Bronchial epithelial cell (primary cell): ENCODE measurements around the gene ANKIB1. TPM values are rescaled to one million over a fixed set of nuclear protein-coding genes. Genes with fewer than 3 reads are reported as not detected.
"Not testable (repeated sequence)": the region's sequence is repeated elsewhere in the genome, so short reads cannot be mapped to it uniquely, and the experiment has no call there.

Source experiments
- DNase-seq: peaks from one replicate; pipeline ENCODE4 v3.0.0-alpha.2; 2010; ENCODE audit warnings: low read depth
- FAIRE-seq: peaks from 2 replicates; lab custom pipeline; 2011; peaks lifted over from hg19 to GRCh38; lab: Jason Lieb, UNC
- H3K27me3 ChIP-seq: 2 replicates; pipeline ENCODE4 v1.5.1; 2011; ENCODE audit warnings: low read length; ENCODE audit not compliant: control insufficient read depth, insufficient read depth
- H3K36me3 ChIP-seq: 2 replicates; pipeline ENCODE4 v1.5.1; 2011; ENCODE audit warnings: low read length; ENCODE audit not compliant: control insufficient read depth, insufficient read depth
- H3K4me3 ChIP-seq: 2 replicates; pipeline ENCODE4 v1.5.1; 2011; ENCODE audit warnings: mild to moderate bottlenecking, low read depth, low read length, control low read depth
- total RNA-seq: library from RNA; depleted of rRNA; stranded (reverse); fragments of >200 nt; gene quantifications from 2 replicates; pipeline ENCODE4 v1.2.1, GENCODE V29; 2014
- TF ChIP-seq, protein P1 (sequence below): IDR thresholded peaks from 2 replicates; pipeline ENCODE4 v1.5.1; 2011; ENCODE audit warnings: mild to moderate bottlenecking, moderate library complexity, low read length, control low read depth, inconsistent platforms; ENCODE audit not compliant: insufficient read depth, severe bottlenecking

ANKIB1 gene
- total RNA-seq, 1 donor from 2014 or later, result 42.1 TPM

DNA sequence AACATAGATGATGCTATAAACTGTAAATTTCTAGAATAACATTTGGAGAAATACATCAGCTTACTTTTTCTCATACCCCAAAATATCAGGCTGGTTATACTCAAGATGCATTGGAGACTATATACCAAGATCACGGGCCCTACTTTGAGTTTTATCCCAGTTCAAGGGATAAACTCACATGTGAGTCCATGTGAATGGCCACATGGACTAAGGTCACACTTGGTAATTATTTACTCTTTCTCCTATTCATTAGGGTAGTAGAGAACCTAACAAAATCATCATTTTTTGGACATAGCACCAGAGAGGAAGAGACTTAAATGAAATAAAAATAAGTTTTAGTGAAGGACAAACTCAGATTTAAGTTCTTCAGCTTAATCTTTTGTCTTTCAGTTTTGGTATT, 108.4 kb downstream of the ANKIB1 start:
- Histone ChIP-seq H3K27me3 (no peaks in the 10 kb centered on the region), H3K36me3 (peaks cover 5% of the 10 kb centered on the region), H3K4me3 (no peak overlapping the region)
- TF ChIP-seq, protein P1, sequence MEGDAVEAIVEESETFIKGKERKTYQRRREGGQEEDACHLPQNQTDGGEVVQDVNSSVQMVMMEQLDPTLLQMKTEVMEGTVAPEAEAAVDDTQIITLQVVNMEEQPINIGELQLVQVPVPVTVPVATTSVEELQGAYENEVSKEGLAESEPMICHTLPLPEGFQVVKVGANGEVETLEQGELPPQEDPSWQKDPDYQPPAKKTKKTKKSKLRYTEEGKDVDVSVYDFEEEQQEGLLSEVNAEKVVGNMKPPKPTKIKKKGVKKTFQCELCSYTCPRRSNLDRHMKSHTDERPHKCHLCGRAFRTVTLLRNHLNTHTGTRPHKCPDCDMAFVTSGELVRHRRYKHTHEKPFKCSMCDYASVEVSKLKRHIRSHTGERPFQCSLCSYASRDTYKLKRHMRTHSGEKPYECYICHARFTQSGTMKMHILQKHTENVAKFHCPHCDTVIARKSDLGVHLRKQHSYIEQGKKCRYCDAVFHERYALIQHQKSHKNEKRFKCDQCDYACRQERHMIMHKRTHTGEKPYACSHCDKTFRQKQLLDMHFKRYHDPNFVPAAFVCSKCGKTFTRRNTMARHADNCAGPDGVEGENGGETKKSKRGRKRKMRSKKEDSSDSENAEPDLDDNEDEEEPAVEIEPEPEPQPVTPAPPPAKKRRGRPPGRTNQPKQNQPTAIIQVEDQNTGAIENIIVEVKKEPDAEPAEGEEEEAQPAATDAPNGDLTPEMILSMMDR, result no peak
- DNase-seq, result no peak
- FAIRE-seq, result no peak

GRCh38 chr7:92356406-92356805, 110.6 kb downstream of the ANKIB1 start:
- Histone ChIP-seq H3K36me3 (peaks cover 5% of the 10 kb centered on the region), H3K4me3 (no peak overlapping the region), H3K27me3 (no peaks in the 10 kb centered on the region)
- no peak for DNase-seq
- FAIRE-seq, result no peak
- TF ChIP-seq, protein P1, result no peak

GRCh38 chr7:92357260-92357659, 111.5 kb downstream of the ANKIB1 start:
- FAIRE-seq, result no peak
- TF ChIP-seq, protein P1, result no peak
- H3K36me3 ChIP-seq, result peaks cover 4% of the 10 kb centered on the region

DNA sequence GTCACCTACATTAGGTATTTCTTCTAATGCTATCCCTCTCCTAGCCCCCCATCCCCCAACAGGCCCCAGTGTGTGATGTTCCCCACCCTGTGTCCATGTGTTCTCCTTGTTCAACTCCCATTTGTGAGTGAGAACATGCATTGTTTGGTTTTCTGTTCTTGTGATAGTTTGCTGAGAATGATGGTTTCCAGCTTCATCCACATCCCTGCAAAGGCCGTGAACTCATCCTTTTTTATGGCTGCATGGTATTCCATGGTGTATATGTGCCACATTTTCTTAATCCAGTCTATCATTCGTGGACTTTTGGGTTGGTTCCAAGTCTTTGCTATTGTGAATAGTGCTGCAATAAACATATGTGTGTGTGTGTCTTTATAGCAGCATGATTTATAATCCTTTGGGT, 113.4 kb downstream of the ANKIB1 start:
- not testable (repeated sequence) for H3K27me3 ChIP-seq, H3K4me3 ChIP-seq, H3K36me3 ChIP-seq, DNase-seq, FAIRE-seq

More at GRCh38 chr7:92357260-92357659, 111.5 kb downstream of the ANKIB1 start:
- H3K27me3 ChIP-seq, result no peaks in the 10 kb centered on the region
- H3K4me3 ChIP-seq, result no peak overlapping the region
- DNase-seq, result no peak

DNA sequence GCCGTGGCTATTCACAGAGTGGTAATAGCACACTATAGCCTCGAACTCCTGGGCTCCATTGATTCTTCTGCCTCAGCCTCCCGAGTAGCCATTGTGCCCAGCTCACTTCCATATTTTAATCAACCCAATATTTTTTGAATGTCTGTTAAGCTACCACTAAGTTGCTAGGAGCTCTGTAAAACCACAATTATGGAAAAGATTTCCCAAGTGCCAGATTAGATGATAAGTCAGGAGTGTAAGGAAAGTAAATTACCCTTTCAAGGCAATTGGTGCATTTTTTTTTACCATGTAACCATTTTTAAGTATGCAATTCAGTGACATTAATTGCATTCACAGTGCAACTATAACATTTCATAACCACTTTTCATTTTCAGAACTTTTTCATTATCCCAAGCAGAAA, 114.0 kb downstream of the ANKIB1 start:
- Histone ChIP-seq H3K27me3 (no peaks in the 10 kb centered on the region), H3K36me3 (peaks cover 2% of the 10 kb centered on the region), H3K4me3 (no peak overlapping the region)
- no peak for DNase-seq
- TF ChIP-seq, protein P1, result no peak
- no peak for FAIRE-seq

DNA sequence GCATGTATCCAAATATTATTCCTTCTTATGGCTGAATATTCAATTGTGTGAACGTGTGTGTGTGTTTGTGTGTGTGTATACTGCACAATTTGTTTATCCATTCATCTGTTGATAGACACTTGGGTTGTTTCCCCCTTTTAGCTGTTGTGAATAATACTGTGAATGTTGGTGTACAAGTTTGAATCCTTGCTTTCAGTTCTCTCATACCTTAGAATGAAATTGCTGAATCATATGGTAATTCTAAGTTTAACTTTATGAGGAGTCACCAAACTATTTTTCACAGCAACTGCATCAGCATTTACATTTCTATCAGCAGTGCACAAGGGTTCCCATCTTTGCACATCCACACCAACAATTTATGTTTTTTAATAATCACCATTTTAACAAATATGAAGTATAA, 114.6 kb downstream of the ANKIB1 start:
- H3K4me3 ChIP-seq, result no peak overlapping the region
- H3K36me3 ChIP-seq, result peaks cover 2% of the 10 kb centered on the region
- DNase-seq (no peak), FAIRE-seq (no peak)
- TF ChIP-seq, protein P1, result no peak
- no peaks in the 10 kb centered on the region for H3K27me3 ChIP-seq
